Right lobe of liver (tissue), 4 donors: ENCODE measurements around the gene SQSTM1.

Source experiments
- CTCF ChIP-seq, 4 donors: fragments of 200-600 bp in 3 of 4; fragments of 450-650 bp in 1 of 4; IDR thresholded peaks; one replicate each; pipeline versions ENCODE4 v1.5.1 to v1.8.0; 2016 to 2022; ENCODE audit warnings: antibody characterized with exemption in 4 of 4, mild to moderate bottlenecking in 2 of 4
- POLR2A ChIP-seq: fragments of 450-650 bp; IDR thresholded peaks from one replicate; pipeline ENCODE4 v1.6.1; 2017; ENCODE audit warnings: antibody characterized with exemption, mild to moderate bottlenecking
- donor health status: DM: no; HTN: no; CAD: no.
- donor health status: DM: no; HTN: no; CAD: no.
- donor health status: DM: no; HTN: yes; CAD: no.

DNA sequence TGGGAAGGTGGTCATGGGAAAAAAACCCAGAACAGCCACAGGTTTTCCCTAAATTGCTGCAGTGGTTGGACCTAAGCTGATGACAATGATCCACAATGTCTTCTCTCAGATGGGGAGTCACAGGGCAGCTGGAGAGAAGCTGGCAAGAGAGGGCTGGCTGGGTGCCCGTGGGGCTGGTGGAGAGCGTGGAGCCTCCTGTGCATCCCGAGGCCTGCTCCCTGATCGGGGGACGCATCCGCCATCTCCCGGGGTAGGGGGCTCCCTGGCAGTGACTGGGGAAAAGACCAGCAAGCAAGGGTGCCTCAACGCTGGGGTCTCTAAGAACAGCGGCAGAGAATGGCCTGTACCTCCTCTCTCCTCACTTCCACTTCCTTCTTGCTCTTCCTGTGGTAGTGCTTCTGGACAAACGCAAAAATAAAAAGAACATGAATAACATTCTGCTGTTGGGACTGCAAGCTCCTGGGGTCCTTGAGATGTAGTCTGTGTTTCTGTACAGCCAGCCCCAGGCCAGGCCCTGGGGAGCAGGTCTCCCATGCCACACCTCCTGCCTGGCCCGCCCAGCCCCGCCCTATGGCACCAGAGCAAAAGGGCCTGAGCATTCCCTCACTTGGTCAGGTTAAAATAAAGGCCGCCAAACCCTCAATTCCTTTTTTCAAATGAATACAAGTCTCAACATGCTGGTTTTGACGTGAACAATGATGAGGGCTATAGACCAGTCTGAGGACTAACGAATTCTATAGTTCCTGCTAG lies 45.0 kb downstream of the SQSTM1 start:
- no peak for TF ChIP-seq CTCF (IDR thresholded peaks at IDR 0.05)
- TF ChIP-seq POLR2A = no peak
